SHP77 treated with DMSO at 0.1 percent for 48 hours (cell line): ENCODE results near the gene PCNX2.
"Not testable (repeated sequence)": the region's sequence is repeated elsewhere in the genome, so short reads cannot be mapped to it uniquely, and the experiment has no call there.

Experiments used
- DNase-seq: peaks from one replicate; lab custom pipeline; 2025; lab: John Stamatoyannopoulos, UW

Gene PCNX2

DNA sequence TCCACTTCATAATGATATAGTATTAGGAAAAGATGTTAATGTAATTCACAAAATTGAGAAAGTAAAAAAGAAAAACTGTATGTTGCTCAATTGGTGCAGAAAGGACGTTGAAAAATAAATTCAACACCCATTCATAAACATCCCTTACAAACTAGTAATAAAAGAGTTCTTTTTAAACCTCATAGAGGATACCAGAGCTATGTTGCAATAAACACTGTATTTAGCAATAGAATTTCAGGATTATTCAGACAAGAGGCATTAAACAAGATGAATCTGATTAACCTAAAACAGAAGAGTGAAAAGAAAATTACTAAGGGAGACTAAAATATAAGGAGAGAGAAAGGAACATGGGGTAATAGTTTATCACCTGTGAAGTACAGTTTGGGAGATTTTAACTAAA, 190.3 kb downstream of the PCNX2 start:
- DNase-seq = no peak

DNA sequence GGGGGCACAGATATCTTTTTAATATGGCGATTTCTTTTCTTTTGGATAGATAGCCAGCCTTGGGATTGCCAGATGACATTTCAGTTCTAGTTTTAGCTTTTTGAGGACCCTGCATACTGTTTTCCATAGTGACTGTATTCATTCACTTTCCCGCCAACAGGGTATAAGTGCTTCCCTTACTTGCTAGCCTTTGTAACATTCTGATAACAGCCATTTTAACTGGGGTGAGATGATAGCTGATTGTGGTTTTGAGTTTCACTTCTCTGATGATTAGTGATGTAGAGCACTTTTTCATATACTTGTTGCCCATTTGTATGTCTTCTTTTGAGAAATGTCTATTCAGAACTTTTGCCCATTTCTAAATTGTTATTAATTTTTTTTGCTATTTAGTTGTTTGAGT, 193.2 kb downstream of the PCNX2 start:
- DNase-seq = no peak

DNA sequence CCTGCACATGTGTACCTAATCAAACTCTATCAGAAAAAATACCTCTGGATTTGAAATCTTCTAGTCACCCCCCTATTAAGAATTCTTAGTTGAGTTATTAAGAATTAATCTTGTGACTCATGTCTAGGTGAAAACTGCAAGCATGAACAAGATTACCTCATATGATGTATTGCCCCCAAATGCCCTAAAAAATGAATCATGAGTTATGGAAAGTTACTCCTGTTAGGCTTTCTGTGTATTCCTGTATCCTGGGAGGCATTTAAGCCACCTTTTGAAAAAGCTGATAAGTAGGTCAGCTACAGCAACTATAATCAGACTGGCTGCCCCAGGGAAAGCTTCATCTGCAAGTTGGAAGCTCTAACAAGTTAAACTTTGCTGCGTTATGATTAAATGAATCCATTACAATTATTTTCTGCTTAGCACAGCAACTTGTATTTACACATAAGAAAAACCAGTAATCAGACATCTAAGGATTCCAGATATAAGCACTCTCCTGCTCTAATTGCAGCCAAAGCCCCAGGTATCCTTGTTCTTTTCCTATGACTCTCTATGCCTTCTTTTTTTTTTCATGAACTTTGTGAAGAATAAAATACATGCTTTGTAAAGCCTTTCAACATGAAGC, 197.5 kb downstream of the PCNX2 start:
- DNase-seq = no peak

DNA sequence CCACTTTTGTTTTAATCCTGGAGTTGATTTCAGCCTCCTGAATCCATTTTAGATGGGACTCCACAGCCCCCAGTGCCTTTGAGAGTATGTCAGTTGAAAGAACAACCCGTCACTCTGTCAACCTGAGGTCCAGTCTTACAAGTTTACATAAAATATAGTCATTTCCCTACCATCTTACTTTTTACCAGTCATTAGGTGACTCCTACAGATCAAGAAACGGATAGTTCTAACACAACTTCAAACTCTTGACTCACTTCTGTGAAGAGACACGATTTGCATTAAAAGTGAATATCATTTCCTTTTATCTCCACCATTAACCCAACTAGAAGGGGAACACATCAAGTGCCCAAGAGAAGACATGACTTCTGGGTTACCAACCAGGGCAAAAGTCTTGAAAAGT, 198.0 kb downstream of the PCNX2 start:
- no peak for DNase-seq

DNA sequence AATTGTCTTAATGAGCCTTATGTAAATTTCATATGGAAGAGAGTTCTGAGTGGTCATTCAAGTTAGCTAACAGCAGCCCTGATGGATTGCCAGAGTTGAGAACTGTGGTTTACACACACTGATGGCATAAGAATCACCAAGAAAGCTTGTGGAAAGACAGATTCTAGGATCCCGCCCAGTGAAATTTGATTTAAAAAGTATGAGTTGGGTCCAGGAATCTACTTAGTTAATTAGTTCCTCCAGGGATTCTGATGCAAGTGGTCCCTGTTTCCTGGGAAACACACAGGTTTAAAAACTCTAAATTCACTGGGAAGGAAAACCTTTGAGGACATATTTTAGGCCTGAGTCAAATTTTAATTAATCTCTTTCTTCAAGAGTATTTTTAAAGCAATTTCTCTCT, 200.8 kb downstream of the PCNX2 start:
- DNase-seq = no peak

DNA sequence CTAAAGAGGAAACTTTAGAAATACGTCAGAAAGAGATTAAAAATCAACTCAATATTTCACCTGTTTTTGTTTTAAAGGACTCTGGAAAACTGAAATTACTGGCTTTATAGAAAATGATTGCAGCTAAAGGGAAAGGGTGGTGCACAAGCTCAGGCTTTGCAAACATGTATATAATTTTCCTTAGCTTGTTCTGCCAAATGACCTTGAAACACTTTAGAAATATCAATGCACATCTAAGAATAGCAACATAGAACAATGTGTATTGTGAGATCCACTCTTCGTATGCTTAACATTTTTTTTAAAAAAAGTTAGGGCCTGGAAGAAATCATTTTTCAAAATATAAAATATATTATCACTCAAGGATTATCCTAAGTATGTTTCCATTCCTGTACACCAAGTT, 201.3 kb downstream of the PCNX2 start:
- DNase-seq = no peak

DNA sequence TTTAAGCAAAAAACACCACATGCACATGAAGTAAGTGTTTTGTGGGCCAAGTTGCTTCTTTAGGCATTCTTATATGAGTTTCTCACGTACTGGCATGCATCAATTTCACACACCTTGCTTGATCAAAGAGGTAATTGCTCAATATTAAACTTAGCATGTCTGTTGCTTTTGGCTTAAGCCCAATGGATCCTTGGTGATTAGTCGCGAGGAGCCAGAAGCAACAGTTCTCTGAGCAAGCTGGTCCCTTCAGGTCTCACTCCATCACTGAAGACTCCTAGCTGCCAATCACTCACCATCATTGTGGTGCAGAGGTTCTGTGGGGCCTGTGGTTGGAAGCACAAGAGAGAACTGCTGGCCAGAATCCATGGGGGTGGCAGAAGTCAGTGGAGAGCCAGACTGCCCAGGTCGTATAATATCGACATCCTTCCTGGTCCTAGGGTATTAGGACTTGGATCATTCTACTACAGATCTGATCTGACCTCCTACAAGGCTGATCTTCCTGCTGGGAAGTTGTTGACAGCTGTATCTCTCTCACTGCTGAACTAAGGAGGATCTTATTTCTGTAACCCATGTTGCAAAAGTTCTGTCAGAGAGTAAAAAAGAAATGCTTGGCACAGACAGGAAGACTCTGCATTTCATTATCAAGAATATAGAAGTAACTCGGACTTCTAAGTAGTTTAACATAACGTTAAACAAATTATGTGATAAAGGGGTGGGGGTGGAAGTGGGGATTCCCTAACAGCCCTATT, 204.6 kb downstream of the PCNX2 start:
- no peak for DNase-seq

DNA sequence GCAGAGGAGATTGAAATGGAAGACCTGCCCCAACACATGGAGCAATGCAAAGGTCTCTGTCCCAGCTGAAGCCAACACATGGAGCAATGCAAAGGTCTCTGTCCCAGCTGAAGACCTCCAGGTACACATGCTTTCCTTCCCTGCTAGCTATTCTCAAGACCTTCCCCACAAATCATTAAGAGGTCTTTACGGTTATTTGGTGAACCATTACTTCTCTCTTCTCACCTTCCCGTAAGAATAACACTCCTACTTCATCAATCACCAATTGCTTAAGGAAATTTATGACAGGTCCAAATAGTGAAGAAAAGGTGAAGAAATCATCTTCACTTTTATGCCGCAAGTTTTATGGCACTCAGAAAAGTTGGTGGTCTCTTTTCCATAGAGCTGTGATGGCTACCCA, 206.3 kb downstream of the PCNX2 start:
- no peak for DNase-seq

DNA sequence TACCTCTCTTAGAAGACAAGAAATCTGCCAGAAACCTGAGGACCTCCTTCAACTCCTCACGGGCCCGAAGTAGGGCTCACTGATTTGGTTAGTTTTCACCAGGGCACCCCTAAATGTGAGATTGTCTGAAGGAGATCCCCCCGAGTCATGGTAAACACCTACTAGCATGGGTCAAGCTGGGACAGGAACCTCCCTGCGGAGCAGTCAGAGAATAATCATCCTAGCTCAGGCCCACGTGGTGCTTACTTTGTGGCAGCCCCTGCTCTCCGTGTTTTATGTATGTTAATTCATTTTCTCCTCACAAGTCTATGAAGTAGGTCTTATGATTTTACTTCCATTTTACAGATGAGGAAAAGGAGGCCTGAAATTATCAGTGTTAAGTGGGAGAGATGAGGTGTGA, 206.9 kb downstream of the PCNX2 start:
- DNase-seq = no peak

DNA sequence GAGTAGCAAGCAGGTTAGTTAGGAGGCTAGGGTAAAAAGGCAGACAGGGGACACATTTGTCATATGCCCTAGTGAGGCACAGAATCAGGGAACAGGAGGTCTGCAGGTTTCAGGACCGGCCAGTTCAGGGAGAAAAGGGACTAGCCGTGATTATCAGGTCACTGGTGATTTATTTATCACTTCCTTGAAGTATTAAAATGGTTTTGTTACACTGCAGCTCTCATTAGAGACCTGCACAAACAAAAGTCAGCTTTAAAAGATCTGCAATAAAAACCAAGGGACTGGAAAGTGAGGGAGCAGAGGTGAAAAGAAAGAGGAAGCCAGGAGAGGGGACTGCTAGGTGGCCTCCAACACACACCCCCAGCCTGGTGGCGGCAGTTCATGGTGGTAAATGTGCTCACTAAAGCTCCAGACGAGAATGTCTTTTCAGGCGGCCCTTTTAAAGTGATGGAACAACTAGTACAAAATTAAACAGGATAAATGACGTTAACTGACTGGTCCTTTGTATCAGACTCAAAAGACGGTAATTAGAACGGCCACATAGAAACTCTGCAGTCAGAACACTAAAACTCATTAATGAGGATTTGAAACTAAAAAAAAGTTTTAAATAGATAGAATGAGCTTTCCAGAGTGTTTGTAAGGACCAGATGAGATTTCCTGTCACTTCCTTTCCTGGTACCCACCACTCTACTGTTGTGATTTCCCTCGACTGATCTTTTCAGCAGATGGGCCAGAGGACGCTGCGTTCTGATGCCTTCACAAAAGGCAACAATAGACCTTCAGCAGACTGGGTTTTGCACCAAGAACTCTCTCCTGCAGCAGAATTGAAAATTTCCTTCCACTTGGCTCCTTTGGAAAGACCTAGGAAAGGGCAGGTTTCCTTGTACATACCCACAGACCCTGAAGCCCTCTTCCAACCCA, 208.3 kb downstream of the PCNX2 start:
- no peak for DNase-seq

DNA sequence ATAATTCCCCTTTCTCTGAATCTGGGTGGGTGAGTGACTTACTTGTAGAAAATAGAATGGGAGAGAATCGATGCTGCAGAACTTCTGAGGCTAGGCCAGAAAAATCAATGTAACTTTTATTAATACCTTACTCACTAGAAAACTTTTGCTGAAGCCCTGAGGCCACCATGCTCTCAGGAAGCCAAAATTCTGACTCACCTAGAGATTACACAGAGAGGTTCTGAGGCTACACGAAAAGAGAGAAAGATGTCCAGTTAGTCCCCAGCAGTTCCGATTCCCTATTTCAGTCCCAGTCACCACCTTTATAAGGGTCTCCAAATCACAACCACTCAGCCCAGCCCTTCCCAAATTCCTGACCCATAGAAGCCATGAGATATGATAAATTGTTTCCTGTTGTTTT, 210.0 kb downstream of the PCNX2 start:
- no peak for DNase-seq

DNA sequence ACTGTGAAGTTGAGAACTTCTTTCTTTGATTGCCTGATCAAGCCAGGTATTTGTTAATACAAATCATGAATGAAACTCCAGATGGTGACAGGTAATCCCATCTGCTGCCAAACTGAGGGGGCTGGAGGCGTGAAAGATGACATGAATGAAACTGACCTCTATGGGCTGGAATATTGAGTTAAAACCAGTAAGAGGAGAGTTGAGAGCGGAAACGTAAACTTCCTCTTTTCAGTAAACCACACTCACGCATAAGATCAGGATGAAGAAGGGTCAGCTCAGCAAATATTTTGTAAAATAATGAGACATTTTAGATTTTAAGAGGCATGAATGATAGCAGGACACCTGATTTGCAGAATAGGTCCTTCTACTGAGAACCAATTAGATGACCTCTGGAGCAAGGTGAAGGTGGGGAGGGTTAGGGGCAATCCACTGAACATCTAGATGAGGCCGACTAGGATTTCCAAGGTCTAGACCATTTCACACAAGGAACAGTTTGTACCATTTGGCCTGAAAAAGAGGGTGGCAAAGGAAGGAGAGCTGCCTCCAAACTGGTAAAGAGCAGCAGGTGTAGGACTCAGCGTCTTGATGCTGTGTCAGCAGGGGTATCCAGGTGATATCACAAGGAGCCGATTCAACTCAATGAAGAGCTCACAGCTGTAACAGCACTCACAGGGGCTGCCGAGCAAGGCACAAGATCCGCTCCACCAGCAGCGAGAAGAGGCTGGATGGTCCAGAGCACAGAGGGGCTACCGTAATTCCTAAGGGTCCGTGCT, 212.6 kb downstream of the PCNX2 start:
- no peak for DNase-seq

DNA sequence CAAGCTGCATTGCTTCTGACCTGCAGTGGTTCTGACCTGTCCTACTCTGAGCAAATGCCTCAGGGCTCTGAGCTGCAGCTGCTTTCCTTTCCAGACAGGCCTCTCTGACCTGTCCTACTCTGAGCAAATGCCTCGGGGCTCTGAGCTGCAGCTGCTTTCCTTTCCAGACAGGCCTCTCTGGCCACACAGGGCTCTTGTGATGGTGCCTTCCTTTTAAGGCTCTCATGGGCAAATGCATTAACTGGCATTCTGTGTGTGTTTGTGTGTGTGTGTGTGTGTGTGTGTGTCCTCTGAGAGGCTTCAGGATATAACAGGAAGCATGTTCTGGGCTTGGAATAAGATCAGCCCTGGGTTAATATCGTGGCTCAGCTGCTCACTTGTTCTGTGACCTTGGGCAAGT, 213.8 kb downstream of the PCNX2 start:
- no peak for DNase-seq

DNA sequence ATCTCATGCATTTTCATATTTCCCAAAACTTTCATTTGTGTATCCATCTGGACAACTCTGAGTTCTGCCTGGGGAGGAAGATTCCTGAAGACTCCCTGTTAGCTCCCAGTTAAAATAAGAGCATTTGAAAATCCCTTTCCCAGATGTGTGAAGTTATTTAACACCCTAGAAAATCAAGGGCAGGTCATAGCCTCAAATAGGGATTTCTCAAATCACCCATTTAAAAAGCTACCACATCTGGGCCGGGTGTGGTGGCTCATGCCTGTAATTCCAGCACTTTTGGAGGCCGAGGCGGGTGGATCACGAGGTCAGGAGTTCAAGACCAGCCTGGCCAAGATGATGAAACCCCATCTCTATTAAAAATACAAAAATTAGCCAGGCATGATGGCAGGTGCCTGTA, 214.7 kb downstream of the PCNX2 start:
- DNase-seq = not testable (repeated sequence)

DNA sequence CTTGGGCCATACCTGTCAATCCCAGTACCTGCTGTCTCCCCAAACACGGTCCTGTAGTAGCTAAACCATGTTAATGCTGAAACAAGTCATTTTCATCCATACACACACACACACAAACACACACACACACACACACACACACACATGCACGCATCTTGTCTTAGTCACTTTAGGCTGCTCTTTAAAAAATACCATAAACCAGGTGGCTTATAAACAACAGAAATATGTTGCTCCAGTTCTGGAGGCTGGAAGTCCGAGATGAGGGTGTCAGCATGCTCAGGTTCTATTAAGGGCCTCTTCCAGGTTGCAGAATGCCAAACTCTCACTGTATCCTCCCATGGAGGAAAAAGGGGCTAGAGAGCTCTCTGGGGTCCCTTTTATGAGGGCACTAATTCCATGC, 215.2 kb downstream of the PCNX2 start:
- no peak for DNase-seq

DNA sequence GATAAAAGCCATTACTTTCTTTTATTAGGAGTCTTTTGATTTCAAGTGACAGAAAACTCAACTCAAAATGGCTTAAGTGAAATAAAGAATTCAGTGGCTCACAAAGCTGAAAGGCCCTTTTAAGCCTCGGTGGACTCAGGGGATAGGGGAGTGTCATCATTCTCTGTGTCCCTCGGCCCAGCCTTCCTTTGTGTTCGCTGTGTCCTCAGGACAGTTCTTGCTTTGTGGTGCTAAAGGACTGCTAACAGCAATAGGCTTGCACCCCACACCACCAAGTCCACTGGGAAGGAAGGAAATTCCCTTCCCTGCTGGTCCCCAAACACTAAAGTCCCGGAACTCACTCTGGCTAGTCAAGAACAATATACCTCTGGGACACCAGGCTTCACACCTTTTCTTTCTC, 216.0 kb downstream of the PCNX2 start:
- no peak for DNase-seq

DNA sequence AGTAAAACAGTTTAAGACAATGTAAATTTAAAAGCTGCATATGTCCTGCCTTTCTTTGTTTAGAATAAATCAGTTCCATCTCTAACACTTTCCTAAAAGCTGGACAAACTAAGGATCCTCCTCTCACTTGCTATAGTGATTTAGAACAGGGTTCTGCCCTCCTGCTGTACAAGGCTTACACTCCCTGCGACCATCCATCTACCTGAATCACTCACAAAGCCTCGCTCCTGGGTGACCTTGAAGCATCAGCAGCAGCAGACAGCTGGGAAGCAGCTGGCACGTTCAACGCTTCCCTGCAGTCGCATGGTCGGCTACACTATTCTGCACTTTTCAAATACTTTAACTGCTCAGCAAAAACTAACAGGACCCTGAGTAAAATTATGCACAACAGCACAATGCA, 217.1 kb downstream of the PCNX2 start:
- no peak for DNase-seq

DNA sequence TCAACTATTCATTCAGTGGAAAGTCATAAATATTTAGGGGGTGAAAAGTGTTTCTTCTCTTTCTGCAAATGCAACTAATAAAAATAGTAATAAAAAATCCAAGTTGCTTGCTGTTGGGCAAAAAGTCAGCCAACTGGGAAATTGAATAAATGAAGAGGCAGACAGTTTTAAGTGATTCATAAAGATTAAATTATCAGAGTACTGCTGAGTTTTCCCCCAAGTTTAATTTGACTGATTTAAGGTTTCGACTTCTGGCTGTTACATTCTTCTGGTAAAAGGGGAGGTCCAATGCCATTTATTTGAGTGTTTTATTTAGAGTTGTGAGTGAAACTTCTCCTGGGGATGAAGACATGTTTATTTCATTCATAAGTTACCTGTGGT, 219.6 kb downstream of the PCNX2 start:
- DNase-seq = no peak

DNA sequence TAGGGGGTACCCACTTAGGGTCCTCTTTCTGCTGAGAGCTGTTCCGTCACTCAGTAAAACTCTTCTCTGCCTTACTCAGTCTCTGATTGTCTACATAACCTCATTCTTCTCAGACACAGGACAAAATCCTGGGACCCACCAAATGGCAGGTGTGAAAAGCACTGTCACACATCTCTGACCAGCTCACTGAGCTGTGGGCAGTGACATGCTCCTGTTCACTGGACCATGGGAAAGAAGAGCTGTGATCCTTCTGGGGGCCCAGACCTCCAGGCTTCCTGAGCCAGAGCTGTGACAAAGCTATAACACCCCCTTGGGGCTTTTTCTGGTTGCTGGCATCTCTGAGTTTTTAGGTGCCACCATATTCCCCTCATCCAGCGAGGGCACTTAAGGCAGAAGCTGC, 229.4 kb downstream of the PCNX2 start:
- no peak for DNase-seq

DNA sequence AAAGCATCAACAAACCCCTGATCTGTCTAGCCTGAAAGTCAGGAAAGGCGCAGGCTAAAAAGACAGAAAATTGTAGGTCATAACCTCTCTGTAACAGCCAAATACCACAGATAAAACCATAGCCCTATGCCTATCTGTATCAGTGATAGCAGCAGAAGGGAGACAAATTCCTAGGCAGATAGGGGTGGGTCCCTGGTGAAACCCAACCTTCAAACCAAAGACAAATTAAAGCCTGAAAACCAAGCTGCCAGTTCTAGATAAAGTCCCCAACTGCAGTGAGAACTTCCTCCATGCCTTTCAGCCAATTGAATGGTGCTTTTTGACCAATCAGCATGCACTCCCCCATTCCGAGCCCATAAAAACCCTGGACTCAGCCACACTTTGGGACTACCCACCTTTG, 229.8 kb downstream of the PCNX2 start:
- no peak for DNase-seq

DNA sequence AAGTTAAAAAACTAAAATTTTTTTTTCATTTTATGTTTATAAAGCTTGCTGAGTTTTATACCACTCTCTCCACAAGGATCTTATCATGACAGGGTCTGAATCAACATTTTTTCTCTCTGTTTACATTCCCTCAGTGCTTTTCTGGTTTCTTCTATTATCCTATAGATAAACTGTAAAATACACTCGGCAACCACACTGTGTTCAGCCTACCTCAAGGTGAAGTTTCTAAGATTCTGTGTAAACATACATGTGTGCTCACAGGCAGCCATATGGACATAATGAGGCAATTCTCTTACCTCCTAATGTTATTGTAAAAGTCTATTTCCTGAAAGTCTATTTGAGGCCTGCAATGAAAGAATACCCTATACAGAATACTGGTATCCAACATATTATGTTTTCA, 230.5 kb downstream of the PCNX2 start:
- no peak for DNase-seq

DNA sequence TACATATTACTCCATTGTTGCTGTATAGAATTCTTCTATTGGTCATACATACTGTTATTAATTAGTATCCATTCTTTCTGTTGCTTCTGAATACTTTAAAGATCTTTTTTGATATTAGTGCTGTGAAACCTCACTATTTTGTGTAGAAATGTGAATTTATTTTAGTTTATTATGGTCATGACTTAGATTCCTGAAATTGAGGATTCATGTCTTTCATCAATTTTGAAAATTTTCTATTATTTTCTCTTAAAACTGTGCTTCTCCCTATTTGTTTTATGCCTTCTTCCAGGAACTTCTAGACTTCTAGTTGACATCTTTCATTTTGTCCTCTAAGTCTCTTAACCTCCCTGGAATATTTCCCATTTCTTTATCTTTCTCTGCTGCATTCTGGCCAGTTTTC, 232.1 kb downstream of the PCNX2 start:
- DNase-seq = no peak
